ENCODE results near the gene PNKD.

GRCh38 chr2:218252509-218253231, 17.6 kb upstream of the PNKD start:
- TF ChIP-seq CTCF (IDR thresholded peaks at IDR 0.05; ENCODE audit: low read depth, low read length, poor library complexity, severe bottlenecking), result no peak
- no peak for TF ChIP-seq EZH2phosphoT487 (IDR thresholded peaks at IDR 0.05; ENCODE audit: borderline replicate concordance, low read length)
